ENCODE data around the gene ANKLE1. TPM values are rescaled to one million over a fixed set of nuclear protein-coding genes. Genes with fewer than 3 reads are reported as not detected.

The ANKLE1 gene
- total RNA-seq, 1 donor from 2014 or later = 0.30 TPM

- no peak for DNase-seq (ENCODE audit: low spot score)
- intact Hi-C loops (cut with DNase I) = no loop called here
Measured at GRCh38 chr19:17319473-17320238, 38.0 kb downstream of the ANKLE1 start.

GRCh38 chr19:17320435-17320834, 38.7 kb downstream of the ANKLE1 start:
- no peak for DNase-seq (ENCODE audit: low spot score)
- intact Hi-C loops (cut with DNase I) = no loop called here

- intact Hi-C loops (cut with DNase I) = no loop called here
- no peak for DNase-seq (ENCODE audit: low spot score)
Measured at GRCh38 chr19:17321655-17322489, 40.2 kb downstream of the ANKLE1 start.

- intact Hi-C loops (cut with DNase I) = no loop called here
- DNase-seq (ENCODE audit: low spot score) = no peak
Measured at GRCh38 chr19:17322854-17323253, 41.2 kb downstream of the ANKLE1 start.

GRCh38 chr19:17323300-17323963, 41.7 kb downstream of the ANKLE1 start:
- DNase-seq (ENCODE audit: low spot score) = no peak
- intact Hi-C loops (cut with DNase I) = no loop called here

GRCh38 chr19:17323964-17324332, 42.2 kb downstream of the ANKLE1 start:
- intact Hi-C loops (cut with DNase I) = no loop called here
- no peak for DNase-seq (ENCODE audit: low spot score)

GRCh38 chr19:17324357-17325114, 42.8 kb downstream of the ANKLE1 start:
- intact Hi-C loops (cut with DNase I) = no loop called here
- no peak for DNase-seq (ENCODE audit: low spot score)

GRCh38 chr19:17325133-17325532, 43.4 kb downstream of the ANKLE1 start:
- intact Hi-C loops (cut with DNase I) = no loop called here
- DNase-seq (ENCODE audit: low spot score) = no peak

GRCh38 chr19:17325881-17326594, 44.3 kb downstream of the ANKLE1 start:
- intact Hi-C loops (cut with DNase I) = no loop called here
- DNase-seq (ENCODE audit: low spot score) = no peak

- intact Hi-C loops (cut with DNase I) = no loop called here
- DNase-seq (ENCODE audit: low spot score) = no peak
Measured at GRCh38 chr19:17326595-17326966, 44.9 kb downstream of the ANKLE1 start.

GRCh38 chr19:17327068-17327653, 45.5 kb downstream of the ANKLE1 start:
- intact Hi-C loops (cut with DNase I) = no loop called here
- no peak for DNase-seq (ENCODE audit: low spot score)

GRCh38 chr19:17327654-17328516, 46.2 kb downstream of the ANKLE1 start:
- DNase-seq (ENCODE audit: low spot score) = no peak
- intact Hi-C loops (cut with DNase I) = no loop called here

GRCh38 chr19:17328517-17329365, 47.0 kb downstream of the ANKLE1 start:
- intact Hi-C loops (cut with DNase I) = no loop called here
- no peak for DNase-seq (ENCODE audit: low spot score)

GRCh38 chr19:17329366-17330261, 47.9 kb downstream of the ANKLE1 start:
- intact Hi-C loops (cut with DNase I) = no loop called here
- DNase-seq (ENCODE audit: low spot score) = no peak

- no peak for DNase-seq (ENCODE audit: low spot score)
- intact Hi-C loops (cut with DNase I) = no loop called here
Measured at GRCh38 chr19:17330262-17331044, 48.8 kb downstream of the ANKLE1 start.
